MM.1S (cell line): Measurements from ENCODE around the gene CARD11.

Experiments used
- EZH2 ChIP-seq: fragments of 300-600 bp; sonication (generic); optimal IDR thresholded peaks from 2 replicates; pipeline ENCODE3; 2017; ENCODE audit warnings: low read depth, mild to moderate bottlenecking, antibody characterized with exemption, low read length, mixed read lengths
- EZH2phosphoT487 ChIP-seq: fragments of 300-600 bp; sonication (generic); IDR thresholded peaks from 2 replicates; pipeline ENCODE4 v1.6.1; 2018; ENCODE audit warnings: antibody characterized with exemption, low read length
- TF ChIP-seq, protein P1 (sequence below): fragments of 300-600 bp; sonication (generic); IDR thresholded peaks from 2 replicates; pipeline ENCODE4 v1.5.1; 2016; ENCODE audit warnings: antibody characterized with exemption, low read length, mixed read lengths

DNA sequence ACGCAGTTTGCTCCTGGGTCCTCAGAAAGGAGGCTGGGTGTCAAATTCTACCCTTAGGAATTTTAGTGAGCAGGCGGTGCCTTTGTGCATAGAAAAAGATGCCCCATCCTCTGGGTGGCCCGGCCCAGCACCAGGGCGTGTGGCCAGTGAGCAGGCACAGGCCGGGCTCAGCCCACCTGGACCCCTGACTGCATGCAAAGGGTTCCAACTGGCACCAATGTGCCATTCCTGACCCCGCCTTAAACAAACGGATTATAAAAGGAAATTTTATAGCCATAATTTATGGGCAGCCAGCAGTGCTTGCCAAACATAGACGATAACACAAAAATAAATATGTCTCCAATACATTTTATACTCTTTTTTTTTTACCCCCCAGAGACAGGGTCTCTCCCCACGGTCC is 159.5 kb downstream of the CARD11 start:
- TF ChIP-seq, protein P1, sequence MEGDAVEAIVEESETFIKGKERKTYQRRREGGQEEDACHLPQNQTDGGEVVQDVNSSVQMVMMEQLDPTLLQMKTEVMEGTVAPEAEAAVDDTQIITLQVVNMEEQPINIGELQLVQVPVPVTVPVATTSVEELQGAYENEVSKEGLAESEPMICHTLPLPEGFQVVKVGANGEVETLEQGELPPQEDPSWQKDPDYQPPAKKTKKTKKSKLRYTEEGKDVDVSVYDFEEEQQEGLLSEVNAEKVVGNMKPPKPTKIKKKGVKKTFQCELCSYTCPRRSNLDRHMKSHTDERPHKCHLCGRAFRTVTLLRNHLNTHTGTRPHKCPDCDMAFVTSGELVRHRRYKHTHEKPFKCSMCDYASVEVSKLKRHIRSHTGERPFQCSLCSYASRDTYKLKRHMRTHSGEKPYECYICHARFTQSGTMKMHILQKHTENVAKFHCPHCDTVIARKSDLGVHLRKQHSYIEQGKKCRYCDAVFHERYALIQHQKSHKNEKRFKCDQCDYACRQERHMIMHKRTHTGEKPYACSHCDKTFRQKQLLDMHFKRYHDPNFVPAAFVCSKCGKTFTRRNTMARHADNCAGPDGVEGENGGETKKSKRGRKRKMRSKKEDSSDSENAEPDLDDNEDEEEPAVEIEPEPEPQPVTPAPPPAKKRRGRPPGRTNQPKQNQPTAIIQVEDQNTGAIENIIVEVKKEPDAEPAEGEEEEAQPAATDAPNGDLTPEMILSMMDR: no peak
- no peak for TF ChIP-seq EZH2
- no peak for TF ChIP-seq EZH2phosphoT487
